NCI-H146 (cell line): ENCODE measurements around the gene TBX18.

Experiments
- DNase-seq: peaks from one replicate; lab custom pipeline; 2025; lab: John Stamatoyannopoulos, UW

Gene TBX18

GRCh38 chr6:84764332-84765049, at the start of gene TBX18:
Gene TBX18 (minus strand): TSS chr6:84764598. CDS start chr6:84764181, 417 bp downstream.
- DNase-seq = peak; percentile 96

- DNase-seq = no peak
Measured at GRCh38 chr6:84811351-84811750, 47.0 kb upstream of the TBX18 start.

GRCh38 chr6:84809455-84809854, 45.1 kb upstream of the TBX18 start:
- no peak for DNase-seq

- no peak for DNase-seq
Measured at GRCh38 chr6:84808491-84809061, 44.2 kb upstream of the TBX18 start.

- DNase-seq = no peak
Measured at GRCh38 chr6:84805145-84805544, 40.7 kb upstream of the TBX18 start.

- no peak for DNase-seq
Measured at GRCh38 chr6:84804720-84805119, 40.3 kb upstream of the TBX18 start.

GRCh38 chr6:84801250-84801649, 36.9 kb upstream of the TBX18 start:
- DNase-seq = no peak

- DNase-seq = no peak
Measured at GRCh38 chr6:84798257-84798656, 33.9 kb upstream of the TBX18 start.

GRCh38 chr6:84796343-84796742, 31.9 kb upstream of the TBX18 start:
- no peak for DNase-seq

- DNase-seq = no peak
Measured at GRCh38 chr6:84791927-84792326, 27.5 kb upstream of the TBX18 start.

- no peak for DNase-seq
Measured at GRCh38 chr6:84791233-84791632, 26.8 kb upstream of the TBX18 start.

GRCh38 chr6:84789170-84789569, 24.8 kb upstream of the TBX18 start:
- DNase-seq = no peak

GRCh38 chr6:84788689-84789088, 24.3 kb upstream of the TBX18 start:
- no peak for DNase-seq

- no peak for DNase-seq
Measured at GRCh38 chr6:84785671-84786070, 21.3 kb upstream of the TBX18 start.

- no peak for DNase-seq
Measured at GRCh38 chr6:84779917-84780316, 15.5 kb upstream of the TBX18 start.

- DNase-seq = no peak
Measured at GRCh38 chr6:84779380-84779779, 15.0 kb upstream of the TBX18 start.

- DNase-seq = no peak
Measured at GRCh38 chr6:84777888-84778287, 13.5 kb upstream of the TBX18 start.

GRCh38 chr6:84776392-84776791, 12.0 kb upstream of the TBX18 start:
- DNase-seq = no peak

- DNase-seq = no peak
Measured at GRCh38 chr6:84775751-84776150, 11.4 kb upstream of the TBX18 start.

GRCh38 chr6:84774985-84775284, 10.5 kb upstream of the TBX18 start:
- DNase-seq = no peak

GRCh38 chr6:84774157-84774984, 10.0 kb upstream of the TBX18 start:
- no peak for DNase-seq

GRCh38 chr6:84773431-84774156, 9.2 kb upstream of the TBX18 start:
- no peak for DNase-seq

- DNase-seq = no peak
Measured at GRCh38 chr6:84773133-84773430, 8.7 kb upstream of the TBX18 start.
